SJCRH30 (cell line): ENCODE data around the gene IKZF3. TPM values are rescaled to one million over a fixed set of nuclear protein-coding genes. Genes with fewer than 3 reads are reported as not detected.
"Not testable (repeated sequence)": the region's sequence is repeated elsewhere in the genome, so short reads cannot be mapped to it uniquely, and the experiment has no call there.

Source experiments
- DNase-seq, 2 experiments: peaks; one replicate each; pipeline ENCODE4 v3.0.0-alpha.2; 2015 to 2020
- H3K27ac ChIP-seq: fragments of 250-450 bp; sonication (Bioruptor Pico); 2 replicates; pipeline ENCODE4 v1.5.1; 2020; ENCODE audit warnings: mild to moderate bottlenecking, moderate library complexity
- H3K27me3 ChIP-seq: fragments of 250-450 bp; sonication (Bioruptor Pico); 2 replicates; pipeline ENCODE4 v1.5.1; 2020; ENCODE audit warnings: mild to moderate bottlenecking, moderate library complexity
- H3K36me3 ChIP-seq: fragments of 250-450 bp; sonication (Bioruptor Pico); 2 replicates; pipeline ENCODE4 v1.5.1; 2020; ENCODE audit warnings: mild to moderate bottlenecking, moderate library complexity
- H3K4me1 ChIP-seq: fragments of 250-450 bp; sonication (Bioruptor Pico); 2 replicates; pipeline ENCODE4 v1.5.1; 2020; ENCODE audit warnings: mild to moderate bottlenecking, moderate library complexity
- H3K4me3 ChIP-seq: fragments of 250-450 bp; sonication (Bioruptor Pico); 2 replicates; pipeline ENCODE4 v1.5.1; 2020; ENCODE audit warnings: mild to moderate bottlenecking, moderate library complexity
- H3K9me3 ChIP-seq: fragments of 250-450 bp; sonication (Bioruptor Pico); replicated peaks from 2 replicates; pipeline ENCODE4 v1.5.1; 2020; ENCODE audit warnings: mild to moderate bottlenecking, moderate library complexity
- total RNA-seq: library from RNA; depleted of rRNA; stranded (reverse); fragments of >200 nt; shearing (Covaris generic); gene quantifications from 2 replicates; pipeline ENCODE4 v1.2.3, GENCODE V29; 2014

The IKZF3 gene
- total RNA-seq, 1 experiment from 2014 or later, result not detected

GRCh38 chr17:39727556-39727955 lies 136.6 kb downstream of the IKZF3 start:
- Histone ChIP-seq H3K4me1 (no peaks in the 10 kb centered on the region), H3K27me3 (no peaks in the 10 kb centered on the region), H3K36me3 (no peaks in the 10 kb centered on the region), H3K4me3 (no peak overlapping the region), H3K9me3 (no peaks in the 10 kb centered on the region), H3K27ac (no peak overlapping the region)
- DNase-seq, result no peak

GRCh38 chr17:39726617-39727016 lies 137.5 kb downstream of the IKZF3 start:
- Histone ChIP-seq H3K4me3 (no peak overlapping the region), H3K4me1 (no peaks in the 10 kb centered on the region), H3K9me3 (no peaks in the 10 kb centered on the region), H3K36me3 (no peaks in the 10 kb centered on the region), H3K27ac (no peak overlapping the region), H3K27me3 (no peaks in the 10 kb centered on the region)
- no peak for DNase-seq

- DNase-seq, H3K27ac ChIP-seq, H3K4me1 ChIP-seq, H3K4me3 ChIP-seq, H3K9me3 ChIP-seq, H3K36me3 ChIP-seq, H3K27me3 ChIP-seq: not testable (repeated sequence)
Observed at GRCh38 chr17:39725923-39726322, 138.2 kb downstream of the IKZF3 start.

- H3K27me3 ChIP-seq, result no peaks in the 10 kb centered on the region
- H3K36me3 ChIP-seq, result no peaks in the 10 kb centered on the region
- no peak overlapping the region for H3K4me3 ChIP-seq
- no peak overlapping the region for H3K27ac ChIP-seq
- no peak for DNase-seq
- no peaks in the 10 kb centered on the region for H3K9me3 ChIP-seq
- no peaks in the 10 kb centered on the region for H3K4me1 ChIP-seq
Observed at GRCh38 chr17:39724731-39725130, 139.4 kb downstream of the IKZF3 start.

- no peaks in the 10 kb centered on the region for H3K9me3 ChIP-seq
- no peaks in the 10 kb centered on the region for H3K36me3 ChIP-seq
- no peak overlapping the region for H3K4me3 ChIP-seq
- no peaks in the 10 kb centered on the region for H3K4me1 ChIP-seq
- H3K27ac ChIP-seq, result no peak overlapping the region
- no peak for DNase-seq
- H3K27me3 ChIP-seq, result no peaks in the 10 kb centered on the region
Observed at GRCh38 chr17:39722965-39723848, 140.9 kb downstream of the IKZF3 start.

- Histone ChIP-seq H3K27me3 (no peaks in the 10 kb centered on the region), H3K4me1 (no peaks in the 10 kb centered on the region), H3K36me3 (no peaks in the 10 kb centered on the region), H3K9me3 (no peaks in the 10 kb centered on the region), H3K27ac (no peak overlapping the region), H3K4me3 (no peak overlapping the region)
- DNase-seq, result no peak
Observed at GRCh38 chr17:39722104-39722503, 142.0 kb downstream of the IKZF3 start.

- no peak overlapping the region for H3K4me3 ChIP-seq
- H3K4me1 ChIP-seq, result no peaks in the 10 kb centered on the region
- H3K27ac ChIP-seq, result no peak overlapping the region
- DNase-seq, result no peak
- no peaks in the 10 kb centered on the region for H3K27me3 ChIP-seq
- H3K9me3 ChIP-seq, result no peaks in the 10 kb centered on the region
- H3K36me3 ChIP-seq, result no peaks in the 10 kb centered on the region
Observed at GRCh38 chr17:39719563-39720355, 144.4 kb downstream of the IKZF3 start.

- Histone ChIP-seq H3K4me3 (no peak overlapping the region), H3K9me3 (no peaks in the 10 kb centered on the region), H3K27ac (no peak overlapping the region), H3K36me3 (no peaks in the 10 kb centered on the region), H3K4me1 (no peaks in the 10 kb centered on the region), H3K27me3 (no peaks in the 10 kb centered on the region)
- no peak for DNase-seq
Observed at GRCh38 chr17:39717660-39718059, 146.5 kb downstream of the IKZF3 start.

- Histone ChIP-seq H3K4me3 (no peak overlapping the region), H3K9me3 (no peaks in the 10 kb centered on the region), H3K4me1 (no peaks in the 10 kb centered on the region), H3K27ac (no peak overlapping the region), H3K36me3 (no peaks in the 10 kb centered on the region), H3K27me3 (no peaks in the 10 kb centered on the region)
- DNase-seq, result no peak
Observed at GRCh38 chr17:39716879-39717536, 147.1 kb downstream of the IKZF3 start.

- no peaks in the 10 kb centered on the region for H3K27me3 ChIP-seq
- no peak overlapping the region for H3K4me3 ChIP-seq
- no peaks in the 10 kb centered on the region for H3K36me3 ChIP-seq
- H3K9me3 ChIP-seq, result no peaks in the 10 kb centered on the region
- no peak for DNase-seq
- no peaks in the 10 kb centered on the region for H3K4me1 ChIP-seq
- no peak overlapping the region for H3K27ac ChIP-seq
Observed at GRCh38 chr17:39716073-39716818, 147.9 kb downstream of the IKZF3 start.

GRCh38 chr17:39715375-39716072 lies 148.6 kb downstream of the IKZF3 start:
- no peak for DNase-seq
- no peaks in the 10 kb centered on the region for H3K27me3 ChIP-seq
- H3K27ac ChIP-seq, result no peak overlapping the region
- no peaks in the 10 kb centered on the region for H3K4me1 ChIP-seq
- no peak overlapping the region for H3K4me3 ChIP-seq
- no peaks in the 10 kb centered on the region for H3K36me3 ChIP-seq
- H3K9me3 ChIP-seq, result no peaks in the 10 kb centered on the region

GRCh38 chr17:39714234-39714633 lies 149.9 kb downstream of the IKZF3 start:
- Histone ChIP-seq H3K4me1 (no peaks in the 10 kb centered on the region), H3K36me3 (no peaks in the 10 kb centered on the region), H3K4me3 (no peak overlapping the region), H3K9me3 (no peaks in the 10 kb centered on the region), H3K27me3 (no peaks in the 10 kb centered on the region), H3K27ac (no peak overlapping the region)
- no peak for DNase-seq

- no peaks in the 10 kb centered on the region for H3K4me1 ChIP-seq
- no peaks in the 10 kb centered on the region for H3K36me3 ChIP-seq
- H3K9me3 ChIP-seq, result no peaks in the 10 kb centered on the region
- no peak overlapping the region for H3K27ac ChIP-seq
- H3K4me3 ChIP-seq, result no peak overlapping the region
- no peaks in the 10 kb centered on the region for H3K27me3 ChIP-seq
- DNase-seq, result no peak
Observed at GRCh38 chr17:39711851-39712250, 152.3 kb downstream of the IKZF3 start.

- H3K4me1 ChIP-seq, H3K27ac ChIP-seq, H3K4me3 ChIP-seq, H3K27me3 ChIP-seq, DNase-seq, H3K36me3 ChIP-seq, H3K9me3 ChIP-seq: not testable (repeated sequence)
Observed at GRCh38 chr17:39711071-39711470, 153.0 kb downstream of the IKZF3 start.
